Hepatocyte (in vitro differentiated cells): ENCODE measurements around the gene YIPF2.

ENCODE experiments used
- EZH2 ChIP-seq: fragments of 200-600 bp; sonication (generic); IDR thresholded peaks from 2 replicates; pipeline ENCODE4 v1.6.1; 2016; ENCODE audit warnings: antibody characterized with exemption, mild to moderate bottlenecking, borderline replicate concordance
- TF ChIP-seq, protein P1 (sequence below): fragments of 200-600 bp; sonication (generic); IDR thresholded peaks from 2 replicates; pipeline ENCODE4 v1.5.1; 2016; ENCODE audit warnings: antibody characterized with exemption, mild to moderate bottlenecking; ENCODE audit not compliant: poor library complexity

- TF ChIP-seq EZH2: no peak
- TF ChIP-seq, protein P1, sequence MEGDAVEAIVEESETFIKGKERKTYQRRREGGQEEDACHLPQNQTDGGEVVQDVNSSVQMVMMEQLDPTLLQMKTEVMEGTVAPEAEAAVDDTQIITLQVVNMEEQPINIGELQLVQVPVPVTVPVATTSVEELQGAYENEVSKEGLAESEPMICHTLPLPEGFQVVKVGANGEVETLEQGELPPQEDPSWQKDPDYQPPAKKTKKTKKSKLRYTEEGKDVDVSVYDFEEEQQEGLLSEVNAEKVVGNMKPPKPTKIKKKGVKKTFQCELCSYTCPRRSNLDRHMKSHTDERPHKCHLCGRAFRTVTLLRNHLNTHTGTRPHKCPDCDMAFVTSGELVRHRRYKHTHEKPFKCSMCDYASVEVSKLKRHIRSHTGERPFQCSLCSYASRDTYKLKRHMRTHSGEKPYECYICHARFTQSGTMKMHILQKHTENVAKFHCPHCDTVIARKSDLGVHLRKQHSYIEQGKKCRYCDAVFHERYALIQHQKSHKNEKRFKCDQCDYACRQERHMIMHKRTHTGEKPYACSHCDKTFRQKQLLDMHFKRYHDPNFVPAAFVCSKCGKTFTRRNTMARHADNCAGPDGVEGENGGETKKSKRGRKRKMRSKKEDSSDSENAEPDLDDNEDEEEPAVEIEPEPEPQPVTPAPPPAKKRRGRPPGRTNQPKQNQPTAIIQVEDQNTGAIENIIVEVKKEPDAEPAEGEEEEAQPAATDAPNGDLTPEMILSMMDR: no peak
Measured at GRCh38 chr19:10975374-10976130, 47.1 kb upstream of the YIPF2 start.
